GM19438 (cell line): ENCODE data around the gene ABR.
"Not testable (repeated sequence)": the region's sequence is repeated elsewhere in the genome, so short reads cannot be mapped to it uniquely, and the experiment has no call there.

ENCODE experiments used
- ATAC-seq: cut with Tn5 transposase; IDR thresholded peaks from one replicate; pipeline ENCODE4 v1.9.1; 2021; ENCODE audit warnings: low read depth; ENCODE audit not compliant: unreplicated experiment

The ABR gene

GRCh38 chr17:1123393-1123831 lies 56.4 kb downstream of the ABR start:
- no peak for ATAC-seq

- no peak for ATAC-seq
Measured at GRCh38 chr17:1122533-1123392, 57.0 kb downstream of the ABR start.

- not testable (repeated sequence) for ATAC-seq
Measured at GRCh38 chr17:1121442-1121817, 58.4 kb downstream of the ABR start.

- ATAC-seq: no peak
Measured at GRCh38 chr17:1120596-1121441, 59.0 kb downstream of the ABR start.

- ATAC-seq: no peak
Measured at GRCh38 chr17:1119924-1120323, 59.9 kb downstream of the ABR start.

GRCh38 chr17:1116602-1117001 lies 63.2 kb downstream of the ABR start:
- ATAC-seq: no peak

- ATAC-seq: no peak
Measured at GRCh38 chr17:1112875-1113274, 66.9 kb downstream of the ABR start.

GRCh38 chr17:1111599-1112443 lies 68.0 kb downstream of the ABR start:
- no peak for ATAC-seq

GRCh38 chr17:1110862-1111598 lies 68.8 kb downstream of the ABR start:
- ATAC-seq: no peak

GRCh38 chr17:1110541-1110861 lies 69.3 kb downstream of the ABR start:
- ATAC-seq: no peak

GRCh38 chr17:1109606-1110540 lies 69.9 kb downstream of the ABR start:
- ATAC-seq: no peak

GRCh38 chr17:1108765-1109605 lies 70.8 kb downstream of the ABR start:
- no peak for ATAC-seq

- no peak for ATAC-seq
Measured at GRCh38 chr17:1108478-1108764, 71.4 kb downstream of the ABR start.

- no peak for ATAC-seq
Measured at GRCh38 chr17:1107777-1108477, 71.9 kb downstream of the ABR start.

GRCh38 chr17:1107083-1107776 lies 72.6 kb downstream of the ABR start:
- no peak for ATAC-seq

- no peak for ATAC-seq
Measured at GRCh38 chr17:1104222-1104621, 75.6 kb downstream of the ABR start.

- ATAC-seq: no peak
Measured at GRCh38 chr17:1100382-1100781, 79.4 kb downstream of the ABR start.
